ENCODE data around the gene ADAM12.

ADAM12 gene

DNA sequence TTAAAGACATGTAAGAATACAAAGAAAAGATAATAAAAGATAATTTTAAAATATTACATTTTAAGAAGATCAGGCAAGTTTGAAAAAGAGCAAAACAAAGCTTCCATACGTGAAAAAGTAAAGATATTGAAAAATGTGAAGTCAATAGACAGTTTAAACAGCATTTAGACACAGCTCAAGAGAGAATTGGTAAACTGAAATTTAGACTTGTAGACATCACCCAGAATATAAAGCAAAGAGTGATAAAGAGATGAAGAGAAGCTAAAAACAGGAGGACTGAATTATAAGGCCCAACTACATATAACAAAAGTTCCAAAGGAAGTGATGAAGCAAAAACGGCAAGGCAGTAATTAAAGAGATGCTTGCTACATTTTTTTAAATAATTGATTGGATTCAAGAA, 13.8 kb downstream of the ADAM12 start:
- no peak overlapping the region for H3K4me3 ChIP-seq (ENCODE audit: low read depth, low read length)
- peaks cover 9% of the 10 kb centered on the region; the same call in 1 of the 2 replicates for H3K4me1 ChIP-seq
- no peaks in the 10 kb centered on the region for H3K36me3 ChIP-seq
- no peaks in the 10 kb centered on the region for H3K27me3 ChIP-seq
- DNase-seq: no peak
- TF ChIP-seq, protein P1, sequence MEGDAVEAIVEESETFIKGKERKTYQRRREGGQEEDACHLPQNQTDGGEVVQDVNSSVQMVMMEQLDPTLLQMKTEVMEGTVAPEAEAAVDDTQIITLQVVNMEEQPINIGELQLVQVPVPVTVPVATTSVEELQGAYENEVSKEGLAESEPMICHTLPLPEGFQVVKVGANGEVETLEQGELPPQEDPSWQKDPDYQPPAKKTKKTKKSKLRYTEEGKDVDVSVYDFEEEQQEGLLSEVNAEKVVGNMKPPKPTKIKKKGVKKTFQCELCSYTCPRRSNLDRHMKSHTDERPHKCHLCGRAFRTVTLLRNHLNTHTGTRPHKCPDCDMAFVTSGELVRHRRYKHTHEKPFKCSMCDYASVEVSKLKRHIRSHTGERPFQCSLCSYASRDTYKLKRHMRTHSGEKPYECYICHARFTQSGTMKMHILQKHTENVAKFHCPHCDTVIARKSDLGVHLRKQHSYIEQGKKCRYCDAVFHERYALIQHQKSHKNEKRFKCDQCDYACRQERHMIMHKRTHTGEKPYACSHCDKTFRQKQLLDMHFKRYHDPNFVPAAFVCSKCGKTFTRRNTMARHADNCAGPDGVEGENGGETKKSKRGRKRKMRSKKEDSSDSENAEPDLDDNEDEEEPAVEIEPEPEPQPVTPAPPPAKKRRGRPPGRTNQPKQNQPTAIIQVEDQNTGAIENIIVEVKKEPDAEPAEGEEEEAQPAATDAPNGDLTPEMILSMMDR (IDR thresholded peaks at IDR 0.05; ENCODE audit: low read depth, low read length): no peak
- H3K9me3 ChIP-seq: no peaks in the 10 kb centered on the region

DNA sequence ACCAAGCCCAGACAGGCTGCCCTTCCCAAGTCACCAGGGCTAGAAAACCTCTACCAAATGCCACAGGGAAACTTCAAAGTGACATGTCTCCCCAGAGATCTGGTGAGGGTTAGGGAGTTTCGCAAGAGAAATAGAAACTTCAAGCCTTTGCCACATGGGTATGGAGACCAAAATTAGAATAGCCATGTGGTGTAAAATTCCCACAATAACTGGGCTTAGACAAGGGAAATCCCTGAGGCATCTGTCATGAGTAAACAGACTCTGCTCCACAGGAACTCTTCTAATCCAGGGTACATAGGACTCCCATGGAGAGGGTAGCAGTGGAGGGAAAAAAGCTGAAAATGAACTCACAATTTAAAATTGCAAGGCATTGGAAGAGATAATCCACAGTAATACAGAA, 14.3 kb downstream of the ADAM12 start:
- Histone ChIP-seq H3K4me3 (ENCODE audit: low read depth, low read length) (no peak overlapping the region), H3K9me3 (no peaks in the 10 kb centered on the region), H3K27me3 (no peaks in the 10 kb centered on the region), H3K36me3 (no peaks in the 10 kb centered on the region), H3K4me1 (peaks cover 9% of the 10 kb centered on the region; the same call in 1 of the 2 replicates)
- DNase-seq: no peak
- TF ChIP-seq, protein P1 (IDR thresholded peaks at IDR 0.05; ENCODE audit: low read depth, low read length): no peak

DNA sequence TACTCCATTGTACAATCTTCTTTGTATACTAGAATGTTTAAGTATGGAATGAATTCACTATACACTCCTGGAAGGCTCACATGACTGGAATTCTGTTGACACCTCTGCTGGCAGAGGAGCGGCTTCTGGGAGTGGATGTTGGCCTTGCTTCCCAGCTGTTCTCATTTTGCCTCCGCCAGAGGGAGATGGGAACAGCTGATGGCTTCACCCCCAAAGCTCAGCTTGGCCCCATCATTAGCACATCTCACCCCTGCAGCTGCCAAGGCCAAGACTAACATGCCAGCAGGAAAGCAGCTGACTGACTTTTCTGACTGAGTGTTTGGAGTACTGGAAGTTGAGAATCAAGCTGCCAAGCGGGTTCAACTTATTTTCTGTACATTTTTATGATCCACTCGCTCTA, 15.1 kb downstream of the ADAM12 start:
- Histone ChIP-seq H3K4me1 (peaks cover 9% of the 10 kb centered on the region; the same call in 1 of the 2 replicates), H3K36me3 (no peaks in the 10 kb centered on the region), H3K9me3 (no peaks in the 10 kb centered on the region), H3K4me3 (ENCODE audit: low read depth, low read length) (no peak overlapping the region), H3K27me3 (no peaks in the 10 kb centered on the region)
- TF ChIP-seq, protein P1 (IDR thresholded peaks at IDR 0.05; ENCODE audit: low read depth, low read length): no peak
- DNase-seq: no peak

DNA sequence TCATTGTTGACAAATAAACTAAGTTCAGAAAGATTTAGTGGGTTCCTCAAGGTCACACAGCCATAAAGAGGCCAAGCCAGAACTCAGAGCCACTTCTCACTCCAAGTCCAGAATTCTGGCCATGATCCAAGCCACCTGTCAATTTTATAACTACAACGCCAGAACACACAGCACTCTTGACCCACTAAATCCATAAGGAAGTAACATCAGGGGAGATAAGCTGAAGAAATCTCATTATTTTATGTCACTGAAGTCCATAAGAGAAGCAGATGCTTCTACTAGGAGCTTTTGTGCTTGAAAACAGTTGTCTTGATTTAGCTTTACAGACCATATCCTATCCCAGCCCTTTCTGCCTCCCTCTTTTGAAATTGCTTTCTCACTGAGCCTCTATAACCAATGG, 15.9 kb downstream of the ADAM12 start:
- DNase-seq: peak; percentile 71
- Histone ChIP-seq H3K9me3 (no peaks in the 10 kb centered on the region), H3K4me3 (ENCODE audit: low read depth, low read length) (no peak overlapping the region), H3K27me3 (no peaks in the 10 kb centered on the region), H3K36me3 (no peaks in the 10 kb centered on the region), H3K4me1 (peaks cover 9% of the 10 kb centered on the region; the same call in 1 of the 2 replicates)
- TF ChIP-seq, protein P1 (IDR thresholded peaks at IDR 0.05; ENCODE audit: low read depth, low read length): no peak

DNA sequence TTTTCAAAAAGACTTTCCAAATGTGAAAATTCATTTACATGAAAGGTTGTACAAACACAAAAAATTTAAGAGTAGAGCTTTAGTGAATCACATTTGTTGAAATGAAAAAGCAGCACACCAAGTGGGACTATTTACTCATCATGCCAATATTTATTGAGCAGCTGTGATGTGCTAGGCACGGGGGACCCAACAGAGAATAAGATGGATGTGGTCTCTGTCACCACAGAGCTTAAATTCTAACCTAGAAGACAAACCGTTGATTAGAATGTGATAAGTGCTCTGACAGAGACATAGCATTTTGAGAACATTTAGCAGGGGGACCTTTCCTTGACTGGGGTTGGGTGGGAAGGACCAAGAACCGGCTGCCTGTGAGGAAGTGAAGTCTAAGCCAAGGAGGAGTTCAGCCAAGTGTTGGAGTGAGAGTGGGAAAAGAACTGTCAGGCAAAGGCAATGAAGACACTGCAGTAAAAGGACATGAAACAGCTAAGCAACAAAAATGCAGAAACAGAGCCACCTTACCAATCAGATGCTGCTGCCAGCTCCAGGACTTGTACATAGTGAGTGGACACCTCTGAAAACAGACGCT, 19.1 kb downstream of the ADAM12 start:
- H3K4me3 ChIP-seq (ENCODE audit: low read depth, low read length): no peak overlapping the region
- peaks cover 9% of the 10 kb centered on the region; the same call in 1 of the 2 replicates for H3K4me1 ChIP-seq
- H3K27me3 ChIP-seq: no peaks in the 10 kb centered on the region
- H3K36me3 ChIP-seq: no peaks in the 10 kb centered on the region
- H3K9me3 ChIP-seq: no peaks in the 10 kb centered on the region
- TF ChIP-seq, protein P1 (IDR thresholded peaks at IDR 0.05; ENCODE audit: low read depth, low read length): no peak
- DNase-seq: no peak

DNA sequence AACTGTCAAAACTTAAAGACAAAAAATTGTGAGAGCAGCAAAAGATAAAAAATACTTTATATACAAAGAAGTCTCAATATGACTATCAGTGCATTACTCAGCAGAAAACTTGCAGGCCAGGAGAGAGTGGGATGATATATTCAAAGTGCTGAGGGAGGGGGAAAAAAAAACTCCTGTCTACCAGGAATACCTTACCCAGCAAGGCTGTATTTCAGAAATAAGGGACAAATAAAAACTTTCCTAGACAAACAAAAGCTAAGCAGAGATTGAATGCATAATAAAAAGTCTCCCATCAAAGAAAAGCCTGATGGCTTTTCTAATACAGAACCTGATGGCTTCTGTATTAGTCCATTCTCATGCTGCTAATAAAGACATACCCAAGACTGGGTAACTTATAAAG, 31.1 kb downstream of the ADAM12 start:
- Histone ChIP-seq H3K9me3 (no peaks in the 10 kb centered on the region), H3K36me3 (no peaks in the 10 kb centered on the region), H3K27me3 (no peaks in the 10 kb centered on the region), H3K4me3 (ENCODE audit: low read depth, low read length) (no peak overlapping the region), H3K4me1 (no peaks in the 10 kb centered on the region)
- DNase-seq: no peak
- TF ChIP-seq, protein P1 (IDR thresholded peaks at IDR 0.05; ENCODE audit: low read depth, low read length): no peak

Measured in BE2C (cell line).